A673 (cell line): ENCODE measurements around the gene BLOC1S4. TPM values are rescaled to one million over a fixed set of nuclear protein-coding genes. Genes with fewer than 3 reads are reported as not detected.

Experiments
- BruUV-seq: library from RNA; stranded (reverse); fragments of 400-500 nt; replicated peaks from 2 replicates; lab custom pipeline; 2021; lab: Mats Ljungman, UMichigan
- CTCF ChIA-PET: fragments of 300-600 bp; sonication (Branson Sonifier 250); formaldehyde crosslinking; loops from one replicate; lab custom pipeline; 2022; ENCODE audit warnings: antibody characterized with exemption; lab: Charles Lee
- POLR2A ChIA-PET: fragments of 300-600 bp; sonication (Branson Sonifier 250); formaldehyde crosslinking; loops from one replicate; lab custom pipeline; 2022; ENCODE audit warnings: antibody characterized with exemption; ENCODE audit not compliant: low non-redundant PET; lab: Charles Lee
- DNase-seq: peaks from one replicate; pipeline ENCODE4 v3.0.0-alpha.2; 2015; ENCODE audit warnings: low spot score
- H3K27ac ChIP-seq: fragments of 200-600 bp; sonication (generic); 2 replicates; pipeline ENCODE4 v1.5.1; 2016; ENCODE audit warnings: mixed run types, low read depth, mild to moderate bottlenecking, mixed read lengths, antibody characterized with exemption, low read length; ENCODE audit not compliant: poor library complexity, severe bottlenecking
- H3K27me3 ChIP-seq: fragments of 200-600 bp; sonication (generic); replicated peaks from 2 replicates; pipeline ENCODE4 v1.6.1; 2017; ENCODE audit warnings: mixed run types, low read depth, mild to moderate bottlenecking, mixed read lengths, antibody characterized with exemption, low read length; ENCODE audit not compliant: insufficient read depth, poor library complexity
- H3K36me3 ChIP-seq: fragments of 200-600 bp; sonication (generic); 2 replicates; pipeline ENCODE4 v1.6.1; 2016; ENCODE audit warnings: mixed run types, mild to moderate bottlenecking, mixed read lengths, antibody characterized with exemption, low read length; ENCODE audit not compliant: insufficient read depth, poor library complexity, severe bottlenecking
- H3K4me1 ChIP-seq: fragments of 200-600 bp; sonication (generic); 2 replicates; pipeline ENCODE4 v1.6.1; 2017; ENCODE audit warnings: mixed run types, mild to moderate bottlenecking, mixed read lengths, antibody characterized with exemption, low read length; ENCODE audit not compliant: insufficient read depth, poor library complexity, severe bottlenecking
- H3K4me3 ChIP-seq: fragments of 200-600 bp; sonication (generic); 2 replicates; pipeline ENCODE4 v1.5.1; 2016; ENCODE audit warnings: low read depth, mixed run types, mild to moderate bottlenecking, mixed read lengths, low read length; ENCODE audit not compliant: poor library complexity, severe bottlenecking
- H3K9me3 ChIP-seq: fragments of 200-600 bp; sonication (generic); 2 replicates; pipeline ENCODE4 v1.6.1; 2016; ENCODE audit warnings: mixed run types, low read depth, mild to moderate bottlenecking, mixed read lengths, antibody characterized with exemption, low read length; ENCODE audit not compliant: poor library complexity, severe bottlenecking
- EZH2 ChIP-seq: fragments of 200-600 bp; sonication (generic); IDR thresholded peaks from 2 replicates; pipeline ENCODE4 v1.6.1; 2017; ENCODE audit warnings: borderline replicate concordance, low read depth, mild to moderate bottlenecking, mixed read lengths, antibody characterized with exemption, low read length; ENCODE audit not compliant: poor library complexity, severe bottlenecking
- intact Hi-C: fragments of 100-400 bp; cut with micrococcal nuclease; formaldehyde crosslinking; loops from one replicate; pipeline ENCODE4 v1.10.0; 2022; ENCODE audit not compliant: unreplicated experiment
- total RNA-seq: library from RNA; stranded (reverse); gene quantifications from 2 replicates; pipeline ENCODE4 v1.2.3, GENCODE V29; 2021
- TF ChIP-seq, protein P1 (sequence below): fragments of 300-800, 200-600 bp; sonication (generic); conservative IDR thresholded peaks from 2 replicates; pipeline ENCODE4 v1.5.1; 2017; ENCODE audit warnings: low read depth, mild to moderate bottlenecking, antibody characterized with exemption, low read length, moderate library complexity, mixed read lengths

BLOC1S4 gene
- total RNA-seq, 1 experiment from 2014 or later, result 12.3 TPM

- ChIA-PET POLR2A (no interaction called here), CTCF (no interaction called here)
- Histone ChIP-seq H3K4me1 (peaks cover 12% of the 10 kb centered on the region), H3K36me3 (no peaks in the 10 kb centered on the region), H3K4me3 (no peak overlapping the region), H3K27me3 (no peaks in the 10 kb centered on the region), H3K9me3 (no peaks in the 10 kb centered on the region), H3K27ac (no peak overlapping the region)
- intact Hi-C loops, result no loop called here
- TF ChIP-seq, protein P1, sequence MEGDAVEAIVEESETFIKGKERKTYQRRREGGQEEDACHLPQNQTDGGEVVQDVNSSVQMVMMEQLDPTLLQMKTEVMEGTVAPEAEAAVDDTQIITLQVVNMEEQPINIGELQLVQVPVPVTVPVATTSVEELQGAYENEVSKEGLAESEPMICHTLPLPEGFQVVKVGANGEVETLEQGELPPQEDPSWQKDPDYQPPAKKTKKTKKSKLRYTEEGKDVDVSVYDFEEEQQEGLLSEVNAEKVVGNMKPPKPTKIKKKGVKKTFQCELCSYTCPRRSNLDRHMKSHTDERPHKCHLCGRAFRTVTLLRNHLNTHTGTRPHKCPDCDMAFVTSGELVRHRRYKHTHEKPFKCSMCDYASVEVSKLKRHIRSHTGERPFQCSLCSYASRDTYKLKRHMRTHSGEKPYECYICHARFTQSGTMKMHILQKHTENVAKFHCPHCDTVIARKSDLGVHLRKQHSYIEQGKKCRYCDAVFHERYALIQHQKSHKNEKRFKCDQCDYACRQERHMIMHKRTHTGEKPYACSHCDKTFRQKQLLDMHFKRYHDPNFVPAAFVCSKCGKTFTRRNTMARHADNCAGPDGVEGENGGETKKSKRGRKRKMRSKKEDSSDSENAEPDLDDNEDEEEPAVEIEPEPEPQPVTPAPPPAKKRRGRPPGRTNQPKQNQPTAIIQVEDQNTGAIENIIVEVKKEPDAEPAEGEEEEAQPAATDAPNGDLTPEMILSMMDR, result no peak
- TF ChIP-seq EZH2, result no peak
- BruUV-seq, result no TSS peak
- DNase-seq, result peak; percentile 19
Observed at GRCh38 chr4:6727943-6728250, 11.9 kb downstream of the BLOC1S4 start.

- peaks cover 12% of the 10 kb centered on the region for H3K4me1 ChIP-seq
- intact Hi-C loops, result no loop called here
Observed at GRCh38 chr4:6728320-6729029, 12.5 kb downstream of the BLOC1S4 start.

GRCh38 chr4:6730603-6731317, 14.8 kb downstream of the BLOC1S4 start:
- DNase-seq, result no peak
- Histone ChIP-seq H3K4me1 (peaks cover 12% of the 10 kb centered on the region), H3K27me3 (no peaks in the 10 kb centered on the region), H3K9me3 (no peaks in the 10 kb centered on the region), H3K4me3 (no peak overlapping the region), H3K27ac (no peak overlapping the region), H3K36me3 (no peaks in the 10 kb centered on the region)
- intact Hi-C loops, result no loop called here
- POLR2A ChIA-PET, result no interaction called here
- no TSS peak for BruUV-seq
- CTCF ChIA-PET, result interaction anchor here (0.7 kb wide), 1 partner anchor 143 kb away, joined by 3 read pairs; no protein-coding TSS in a partner anchor
- TF ChIP-seq, protein P1, result no peak
- TF ChIP-seq EZH2, result no peak

More at GRCh38 chr4:6728320-6729029, 12.5 kb downstream of the BLOC1S4 start:
- Histone ChIP-seq H3K4me3 (no peak overlapping the region), H3K27me3 (no peaks in the 10 kb centered on the region), H3K27ac (no peak overlapping the region), H3K9me3 (no peaks in the 10 kb centered on the region), H3K36me3 (no peaks in the 10 kb centered on the region)
- BruUV-seq, result no TSS peak
- DNase-seq, result no peak
- POLR2A ChIA-PET, result no interaction called here
- TF ChIP-seq, protein P1, result no peak
- TF ChIP-seq EZH2, result no peak
- CTCF ChIA-PET, result no interaction called here
